Fibroblast of mammary gland (primary cell): ENCODE data around the gene PPP1CB.
"Not testable (repeated sequence)": the region's sequence is repeated elsewhere in the genome, so short reads cannot be mapped to it uniquely, and the experiment has no call there.

Experiments
- DNase-seq: peaks from one replicate; pipeline ENCODE4 v3.0.0-alpha.2; 2010; ENCODE audit warnings: low read depth
- H3K4me3 ChIP-seq: 2 replicates; pipeline ENCODE4 v1.5.1; 2011; ENCODE audit warnings: low read depth, mild to moderate bottlenecking, low read length, moderate library complexity; ENCODE audit not compliant: control insufficient read depth
- CTCF ChIP-seq: conservative IDR thresholded peaks from 2 replicates; pipeline ENCODE4 v1.5.1; 2011; ENCODE audit warnings: low read depth, low read length, inconsistent platforms; ENCODE audit not compliant: control insufficient read depth, insufficient read depth

Gene PPP1CB

GRCh38 chr2:28782423-28782822 lies 30.8 kb downstream of the PPP1CB start:
- DNase-seq, result no peak
- no peak overlapping the region for H3K4me3 ChIP-seq
- no peak for TF ChIP-seq CTCF

- not testable (repeated sequence) for DNase-seq, H3K4me3 ChIP-seq
Measured at GRCh38 chr2:28784570-28784969, 32.9 kb downstream of the PPP1CB start.

GRCh38 chr2:28796620-28797019 lies 45.0 kb downstream of the PPP1CB start:
- no peak overlapping the region for H3K4me3 ChIP-seq
- TF ChIP-seq CTCF, result no peak
- no peak for DNase-seq

GRCh38 chr2:28801726-28802125 lies 50.1 kb downstream of the PPP1CB start:
- no peak overlapping the region for H3K4me3 ChIP-seq
- TF ChIP-seq CTCF, result no peak
- peak; percentile 48 for DNase-seq

GRCh38 chr2:28802975-28803429 lies 51.4 kb downstream of the PPP1CB start:
- TF ChIP-seq CTCF, result no peak
- peak; percentile 21 for DNase-seq

GRCh38 chr2:28809927-28810326 lies 58.3 kb downstream of the PPP1CB start:
- TF ChIP-seq CTCF, result no peak
- no peak for DNase-seq
- H3K4me3 ChIP-seq, result peak overlapping the region; percentile 53

More at GRCh38 chr2:28802975-28803429, 51.4 kb downstream of the PPP1CB start:
- H3K4me3 ChIP-seq, result no peak overlapping the region

GRCh38 chr2:28810384-28811285 lies 59.0 kb downstream of the PPP1CB start, which contains the start of gene SPDYA:
Gene SPDYA (plus strand): TSS chr2:28810834. CDS start chr2:28816015, 5,181 bp downstream.
- TF ChIP-seq CTCF, result no peak
- DNase-seq, result peak; percentile 59
- peak within 1 kb of the TSS; percentile 53 for H3K4me3 ChIP-seq
